Kidney epithelial cell (primary cell): ENCODE data around the gene ZNF428. TPM values are rescaled to one million over a fixed set of nuclear protein-coding genes. Genes with fewer than 3 reads are reported as not detected.

Experiments used
- DNase-seq: peaks from one replicate; pipeline ENCODE4 v3.0.0-alpha.2; 2010; ENCODE audit warnings: low read depth
- H3K27me3 ChIP-seq: 2 replicates; pipeline ENCODE4 v1.6.0; 2011; ENCODE audit warnings: low read length; ENCODE audit not compliant: control insufficient read depth, insufficient read depth
- H3K36me3 ChIP-seq: 2 replicates; pipeline ENCODE4 v1.5.1; 2011; ENCODE audit warnings: low read length; ENCODE audit not compliant: control insufficient read depth, insufficient read depth
- H3K4me3 ChIP-seq: 2 replicates; pipeline ENCODE4 v1.5.1; 2011; ENCODE audit warnings: low read depth, mild to moderate bottlenecking, control low read depth, low read length
- total RNA-seq: library from RNA; depleted of rRNA; stranded (reverse); fragments of >200 nt; gene quantifications from 2 replicates; pipeline ENCODE4 v1.2.3, GENCODE V29; 2015
- TF ChIP-seq, protein P1 (sequence below): IDR thresholded peaks from 2 replicates; pipeline ENCODE4 v1.5.1; 2011; ENCODE audit warnings: mild to moderate bottlenecking, moderate library complexity, low read length, control low read depth, inconsistent platforms; ENCODE audit not compliant: insufficient read depth, poor library complexity, severe bottlenecking

The ZNF428 gene
- total RNA-seq, 1 donor from 2014 or later, result 82.2 TPM

DNA sequence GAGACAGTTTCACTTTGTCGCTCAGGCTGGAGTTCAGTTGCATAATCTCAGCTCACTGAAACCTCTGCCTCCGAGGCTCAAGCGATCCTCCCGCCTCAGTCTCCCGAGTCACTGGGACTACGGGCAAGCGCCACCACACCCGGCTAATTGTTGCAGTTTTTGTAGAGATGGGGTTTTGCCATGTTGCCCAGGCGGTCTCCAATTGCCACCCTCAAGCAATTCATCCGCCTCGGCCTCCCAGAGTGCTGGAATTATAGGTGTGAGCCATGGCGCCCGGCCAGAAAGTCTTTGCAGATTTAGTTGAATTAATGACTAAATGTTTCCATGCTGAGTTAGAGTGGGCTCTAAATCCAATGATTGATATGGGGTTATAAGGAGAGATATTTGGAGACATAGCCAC, 24.8 kb upstream of the ZNF428 start:
- no peak for DNase-seq
- peaks cover 7% of the 10 kb centered on the region for H3K27me3 ChIP-seq
- TF ChIP-seq, protein P1, sequence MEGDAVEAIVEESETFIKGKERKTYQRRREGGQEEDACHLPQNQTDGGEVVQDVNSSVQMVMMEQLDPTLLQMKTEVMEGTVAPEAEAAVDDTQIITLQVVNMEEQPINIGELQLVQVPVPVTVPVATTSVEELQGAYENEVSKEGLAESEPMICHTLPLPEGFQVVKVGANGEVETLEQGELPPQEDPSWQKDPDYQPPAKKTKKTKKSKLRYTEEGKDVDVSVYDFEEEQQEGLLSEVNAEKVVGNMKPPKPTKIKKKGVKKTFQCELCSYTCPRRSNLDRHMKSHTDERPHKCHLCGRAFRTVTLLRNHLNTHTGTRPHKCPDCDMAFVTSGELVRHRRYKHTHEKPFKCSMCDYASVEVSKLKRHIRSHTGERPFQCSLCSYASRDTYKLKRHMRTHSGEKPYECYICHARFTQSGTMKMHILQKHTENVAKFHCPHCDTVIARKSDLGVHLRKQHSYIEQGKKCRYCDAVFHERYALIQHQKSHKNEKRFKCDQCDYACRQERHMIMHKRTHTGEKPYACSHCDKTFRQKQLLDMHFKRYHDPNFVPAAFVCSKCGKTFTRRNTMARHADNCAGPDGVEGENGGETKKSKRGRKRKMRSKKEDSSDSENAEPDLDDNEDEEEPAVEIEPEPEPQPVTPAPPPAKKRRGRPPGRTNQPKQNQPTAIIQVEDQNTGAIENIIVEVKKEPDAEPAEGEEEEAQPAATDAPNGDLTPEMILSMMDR, result no peak
- H3K36me3 ChIP-seq, result no peaks in the 10 kb centered on the region
- no peak overlapping the region for H3K4me3 ChIP-seq

DNA sequence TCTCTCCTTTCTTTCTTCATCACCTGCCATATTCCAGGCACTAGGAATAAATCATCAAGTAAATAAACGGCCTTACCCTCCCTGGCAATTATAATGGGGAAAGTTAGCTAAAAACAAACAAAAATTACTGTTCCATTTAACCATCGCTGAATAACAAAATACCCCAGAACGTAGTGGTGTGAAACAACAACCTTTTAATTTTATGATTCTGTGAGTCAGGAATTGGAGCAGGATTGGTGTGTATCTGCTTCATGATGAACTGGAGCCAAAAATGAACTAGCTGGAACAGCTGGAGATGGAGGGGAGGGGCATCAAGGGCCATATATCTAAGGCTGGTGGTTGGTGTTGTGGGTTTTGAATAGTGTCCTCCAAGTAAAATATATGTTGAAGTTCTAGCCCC, 23.9 kb upstream of the ZNF428 start:
- TF ChIP-seq, protein P1, result no peak
- DNase-seq, result no peak
- H3K27me3 ChIP-seq, result peaks cover 9% of the 10 kb centered on the region

DNA sequence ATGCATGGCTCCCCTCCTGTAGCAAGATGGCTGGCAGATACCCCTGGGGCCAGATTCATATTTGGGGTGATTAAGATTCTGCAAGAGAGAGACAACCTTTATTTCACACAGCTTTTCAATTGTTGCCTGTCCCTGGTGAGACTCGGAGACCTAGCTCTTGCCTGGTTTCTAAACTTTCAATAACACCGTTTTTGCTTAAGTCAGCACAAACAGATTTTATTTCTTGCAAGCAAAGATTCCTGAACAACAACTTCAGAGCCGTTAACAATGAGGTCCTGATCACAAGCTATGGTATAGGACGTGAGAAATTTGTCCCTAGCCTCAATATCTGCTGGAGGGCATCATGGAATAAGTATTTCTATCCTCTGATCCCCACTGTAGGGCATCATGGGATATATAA, 23.1 kb upstream of the ZNF428 start:
- TF ChIP-seq, protein P1, result no peak
- Histone ChIP-seq H3K4me3 (no peak overlapping the region), H3K27me3 (peaks cover 9% of the 10 kb centered on the region), H3K36me3 (no peaks in the 10 kb centered on the region)
- no peak for DNase-seq

More for the DNA sequence above, 23.9 kb upstream of the ZNF428 start:
- Histone ChIP-seq H3K4me3 (no peak overlapping the region), H3K36me3 (no peaks in the 10 kb centered on the region)

DNA sequence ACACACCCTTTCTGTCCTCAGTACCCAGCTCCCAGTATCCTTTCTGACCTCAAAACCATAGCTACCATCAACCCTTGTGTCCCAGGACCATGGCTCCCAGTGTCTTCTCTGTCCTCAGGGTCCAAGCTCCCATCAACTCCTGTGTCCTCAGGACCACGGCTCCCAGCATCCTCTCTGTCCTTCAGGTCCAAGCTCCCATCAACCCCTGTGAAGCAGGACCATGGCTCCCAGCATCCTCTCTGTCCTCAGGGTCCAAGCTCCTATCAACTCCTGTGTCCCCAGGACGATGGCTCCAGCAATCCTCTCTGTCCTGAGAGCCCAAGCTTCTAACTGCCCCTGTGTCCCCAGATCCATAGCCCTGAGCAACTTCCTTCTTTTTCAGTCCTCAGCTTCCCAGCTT, 21.9 kb upstream of the ZNF428 start:
- no peaks in the 10 kb centered on the region for H3K36me3 ChIP-seq
- TF ChIP-seq, protein P1, result no peak
- DNase-seq, result no peak
- H3K27me3 ChIP-seq, result peaks cover 9% of the 10 kb centered on the region
- H3K4me3 ChIP-seq, result no peak overlapping the region

DNA sequence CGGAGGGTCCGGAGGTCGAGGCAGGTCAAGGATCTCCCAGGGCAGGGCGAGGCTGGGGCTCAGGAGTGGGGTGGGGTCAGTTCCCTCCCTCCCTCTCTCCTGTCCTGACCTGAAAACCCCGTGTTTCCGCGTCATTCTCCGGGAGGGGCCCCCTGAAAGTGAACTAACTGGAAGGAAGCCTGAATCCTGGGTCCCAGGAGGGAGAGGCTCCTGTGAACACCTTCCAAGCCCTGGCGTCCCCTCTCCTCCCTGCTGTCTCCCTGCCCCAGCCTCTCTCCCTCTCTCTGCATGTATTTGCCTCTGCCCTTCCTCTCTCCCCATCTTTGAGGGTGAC, 21.0 kb upstream of the ZNF428 start:
- DNase-seq, result no peak
- TF ChIP-seq, protein P1, result no peak
- H3K27me3 ChIP-seq, result peaks cover 9% of the 10 kb centered on the region
- H3K4me3 ChIP-seq, result peak overlapping the region; percentile 66
- H3K36me3 ChIP-seq, result no peaks in the 10 kb centered on the region
